ENCODE results near the gene CDIP1. TPM values are rescaled to one million over a fixed set of nuclear protein-coding genes. Genes with fewer than 3 reads are reported as not detected.

Gene CDIP1
- total and polyA plus RNA-seq, 2 experiments from 2014 or later, result 22.0 to 33.3 TPM

DNA sequence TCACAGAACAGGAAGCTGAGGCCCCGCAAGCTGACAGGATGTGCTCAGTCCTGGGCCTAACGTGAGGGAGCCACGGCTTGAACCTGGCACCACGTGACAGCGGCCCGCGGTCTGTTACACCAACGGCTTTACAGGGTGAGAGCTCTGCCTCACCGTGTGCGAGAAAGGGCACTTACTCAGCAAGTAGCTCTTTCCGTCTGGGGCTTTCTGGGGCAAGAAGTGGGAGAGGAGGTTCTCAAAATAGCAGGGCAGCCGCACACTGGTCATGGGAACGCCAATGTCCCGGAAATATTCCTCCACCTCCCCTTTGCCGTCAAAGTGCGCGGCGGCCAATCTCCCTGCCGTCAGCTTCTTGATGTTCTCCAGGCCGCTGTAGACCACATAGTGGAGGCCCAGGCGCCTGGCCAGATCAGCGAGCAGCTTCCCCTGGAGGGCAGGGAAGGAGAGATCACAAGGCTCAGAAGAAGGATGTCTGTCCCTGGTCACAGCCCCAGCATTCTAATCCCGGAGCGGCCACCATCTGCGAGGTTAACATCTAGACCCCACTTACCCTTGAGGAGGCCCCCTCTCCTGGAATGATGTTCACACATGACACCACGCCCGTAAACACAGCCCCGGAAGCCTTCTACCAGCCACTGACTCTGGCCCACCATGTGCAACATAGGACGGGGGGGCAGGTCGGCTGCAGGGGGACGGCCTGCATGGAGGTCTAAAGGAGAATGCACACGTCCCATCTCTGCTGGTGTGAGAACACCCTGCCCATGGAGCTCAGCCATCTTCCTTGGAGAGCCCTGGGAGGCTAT is 72.4 kb downstream of the CDIP1 start:
- Histone ChIP-seq H3K27ac (no peak overlapping the region), H3K36me3 (replicated peaks; ENCODE audit: insufficient read depth, low read depth) (no peaks in the 10 kb centered on the region), H3K4me2 (no peak overlapping the region), H4K20me1 (ENCODE audit: insufficient read depth, poor library complexity, severe bottlenecking) (no peaks in the 10 kb centered on the region), H3K9me2 (replicated peaks; ENCODE audit: insufficient read depth) (no peaks in the 10 kb centered on the region), H3K9me3 (ENCODE audit: low read depth) (no peaks in the 10 kb centered on the region), H3K27me3 (no peaks in the 10 kb centered on the region), H3K79me2 (no peaks in the 10 kb centered on the region), H3K4me3 (no peak overlapping the region), H2AFZ (no peak overlapping the region), H3K4me1 (ENCODE audit: insufficient read depth) (no peaks in the 10 kb centered on the region)
- 91% methylated on average over 32 of the region's 32 CpGs for WGBS (ENCODE audit: low lambda C conversion rate, missing lambda C conversion rate)
- no peak for DNase-seq (ENCODE audit: low spot score)
- TF ChIP-seq, protein P1, sequence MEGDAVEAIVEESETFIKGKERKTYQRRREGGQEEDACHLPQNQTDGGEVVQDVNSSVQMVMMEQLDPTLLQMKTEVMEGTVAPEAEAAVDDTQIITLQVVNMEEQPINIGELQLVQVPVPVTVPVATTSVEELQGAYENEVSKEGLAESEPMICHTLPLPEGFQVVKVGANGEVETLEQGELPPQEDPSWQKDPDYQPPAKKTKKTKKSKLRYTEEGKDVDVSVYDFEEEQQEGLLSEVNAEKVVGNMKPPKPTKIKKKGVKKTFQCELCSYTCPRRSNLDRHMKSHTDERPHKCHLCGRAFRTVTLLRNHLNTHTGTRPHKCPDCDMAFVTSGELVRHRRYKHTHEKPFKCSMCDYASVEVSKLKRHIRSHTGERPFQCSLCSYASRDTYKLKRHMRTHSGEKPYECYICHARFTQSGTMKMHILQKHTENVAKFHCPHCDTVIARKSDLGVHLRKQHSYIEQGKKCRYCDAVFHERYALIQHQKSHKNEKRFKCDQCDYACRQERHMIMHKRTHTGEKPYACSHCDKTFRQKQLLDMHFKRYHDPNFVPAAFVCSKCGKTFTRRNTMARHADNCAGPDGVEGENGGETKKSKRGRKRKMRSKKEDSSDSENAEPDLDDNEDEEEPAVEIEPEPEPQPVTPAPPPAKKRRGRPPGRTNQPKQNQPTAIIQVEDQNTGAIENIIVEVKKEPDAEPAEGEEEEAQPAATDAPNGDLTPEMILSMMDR (IDR thresholded peaks at IDR 0.05; ENCODE audit: poor library complexity), result no peak
- TF ChIP-seq EZH2 (IDR thresholded peaks at IDR 0.05; ENCODE audit: borderline replicate concordance) (no peak), EZH2phosphoT487 (IDR thresholded peaks at IDR 0.05; ENCODE audit: low read depth, severe bottlenecking, unreplicated experiment) (no peak)

GRCh38 chr16:4463522-4464163 is 74.9 kb downstream of the CDIP1 start:
- Histone ChIP-seq H3K4me3 (no peak overlapping the region), H2AFZ (no peak overlapping the region), H3K36me3 (replicated peaks; ENCODE audit: insufficient read depth, low read depth) (no peaks in the 10 kb centered on the region), H3K4me1 (ENCODE audit: insufficient read depth) (no peaks in the 10 kb centered on the region), H3K27ac (no peak overlapping the region), H3K9me2 (replicated peaks; ENCODE audit: insufficient read depth) (no peaks in the 10 kb centered on the region), H3K9me3 (ENCODE audit: low read depth) (no peaks in the 10 kb centered on the region), H3K4me2 (no peak overlapping the region), H3K79me2 (no peaks in the 10 kb centered on the region), H4K20me1 (ENCODE audit: insufficient read depth, poor library complexity, severe bottlenecking) (no peaks in the 10 kb centered on the region), H3K27me3 (no peaks in the 10 kb centered on the region)
- TF ChIP-seq, protein P1 (IDR thresholded peaks at IDR 0.05; ENCODE audit: poor library complexity), result no peak
- TF ChIP-seq EZH2phosphoT487 (IDR thresholded peaks at IDR 0.05; ENCODE audit: low read depth, severe bottlenecking, unreplicated experiment), result no peak
- 92% methylated on average over 22 of the region's 22 CpGs for WGBS (ENCODE audit: low lambda C conversion rate, missing lambda C conversion rate)
- no peak for DNase-seq (ENCODE audit: low spot score)

DNA sequence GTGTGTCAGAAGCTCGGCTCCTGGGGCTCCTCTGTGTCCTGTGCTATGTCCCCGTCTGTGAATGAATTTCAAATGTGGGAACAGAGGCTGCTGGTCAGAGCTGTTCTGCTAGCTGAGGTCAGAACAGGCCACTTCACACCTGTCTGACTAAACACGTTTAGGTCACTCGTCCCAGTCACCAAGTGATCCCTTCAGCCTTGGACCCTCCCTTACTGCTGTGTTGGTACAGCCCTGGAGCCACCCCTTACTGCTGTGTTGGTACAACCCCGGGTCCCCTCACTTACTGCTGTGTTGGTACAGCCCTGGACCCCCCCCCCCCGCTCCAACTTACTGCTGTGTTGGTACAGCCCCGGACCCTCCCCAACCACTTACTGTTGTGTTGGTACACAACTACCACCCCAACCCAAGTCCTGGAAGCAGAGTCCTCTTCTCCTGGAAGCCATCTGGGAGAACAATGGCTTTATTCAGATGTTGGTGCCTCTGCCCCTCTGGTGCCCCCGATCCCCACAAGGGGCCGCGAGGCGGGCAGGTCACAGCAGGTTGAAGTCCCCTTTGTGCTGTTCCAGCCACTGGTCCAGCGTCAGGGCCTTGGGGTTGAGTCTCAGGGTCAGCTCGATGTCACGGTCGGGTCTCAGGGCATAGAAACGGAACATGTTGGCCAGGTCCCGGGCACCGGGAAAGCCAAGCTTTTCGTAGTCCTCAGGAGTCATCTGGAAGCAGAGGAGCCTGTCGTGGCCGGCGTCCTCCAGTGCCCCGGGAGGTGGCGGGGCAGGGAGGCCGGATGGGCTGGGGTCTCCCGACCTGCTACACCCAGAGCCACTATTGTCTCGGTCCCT is 77.1 kb downstream of the CDIP1 start:
- Histone ChIP-seq H3K27me3 (no peaks in the 10 kb centered on the region), H3K36me3 (replicated peaks; ENCODE audit: insufficient read depth, low read depth) (no peaks in the 10 kb centered on the region), H3K79me2 (no peaks in the 10 kb centered on the region), H2AFZ (no peak overlapping the region), H3K27ac (no peak overlapping the region), H3K9me2 (replicated peaks; ENCODE audit: insufficient read depth) (no peaks in the 10 kb centered on the region), H4K20me1 (ENCODE audit: insufficient read depth, poor library complexity, severe bottlenecking) (no peaks in the 10 kb centered on the region), H3K9me3 (ENCODE audit: low read depth) (no peaks in the 10 kb centered on the region), H3K4me3 (no peak overlapping the region), H3K4me2 (no peak overlapping the region), H3K4me1 (ENCODE audit: insufficient read depth) (no peaks in the 10 kb centered on the region)
- TF ChIP-seq EZH2 (IDR thresholded peaks at IDR 0.05; ENCODE audit: borderline replicate concordance) (no peak), EZH2phosphoT487 (IDR thresholded peaks at IDR 0.05; ENCODE audit: low read depth, severe bottlenecking, unreplicated experiment) (no peak)
- TF ChIP-seq, protein P1 (IDR thresholded peaks at IDR 0.05; ENCODE audit: poor library complexity), result no peak
- WGBS (ENCODE audit: low lambda C conversion rate, missing lambda C conversion rate), result 89% methylated on average over 26 of the region's 27 CpGs
- no peak for DNase-seq (ENCODE audit: low spot score)
